Measurements from ENCODE around the gene NEURL1B.

- TF ChIP-seq CTCF (IDR thresholded peaks at IDR 0.05) = no peak
- TF ChIP-seq EZH2 (IDR thresholded peaks at IDR 0.05; ENCODE audit: borderline replicate concordance, insufficient read depth, low read depth, low read length, poor library complexity, severe bottlenecking) = no peak
These were observed 48.7 kb downstream of the NEURL1B start for GRCh38 chr5:172689801-172690200.

Measured in B cell (primary cell).